Measurements from ENCODE around the gene SCRN2.

- TF ChIP-seq POLR2A (IDR thresholded peaks at IDR 0.05; ENCODE audit: low read depth, low read length), result no peak
- TF ChIP-seq EZH2 (IDR thresholded peaks at IDR 0.05; ENCODE audit: borderline replicate concordance, low read depth, low read length, severe bottlenecking), result no peak
- no peak for TF ChIP-seq POLR2AphosphoS5 (IDR thresholded peaks at IDR 0.05; ENCODE audit: insufficient read depth, low read depth, low read length)
- TF ChIP-seq CTCF (IDR thresholded peaks at IDR 0.05; ENCODE audit: extremely low read depth in 1 of 2, insufficient read depth in 1 of 2, low read depth in 1 of 2, low read length in 2 of 2), result no peak
- TF ChIP-seq JUN (IDR thresholded peaks at IDR 0.05; ENCODE audit: borderline replicate concordance, insufficient read depth, insufficient read length, low read depth), result no peak
- TF ChIP-seq, protein P1, sequence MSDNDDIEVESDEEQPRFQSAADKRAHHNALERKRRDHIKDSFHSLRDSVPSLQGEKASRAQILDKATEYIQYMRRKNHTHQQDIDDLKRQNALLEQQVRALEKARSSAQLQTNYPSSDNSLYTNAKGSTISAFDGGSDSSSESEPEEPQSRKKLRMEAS (IDR thresholded peaks at IDR 0.05; ENCODE audit: insufficient read depth, insufficient read length), result no peak
Observed at GRCh38 chr17:47850373-47850691, 9.3 kb upstream of the SCRN2 start.

Data from endothelial cell of umbilical vein (primary cell).